Activated CD8-positive, alpha-beta memory T cell treated with anti-CD3 and anti-CD28 coated beads, Interleukin-2, amount 50 U/mL, for 48 hours (primary cell): Measurements from ENCODE around the gene AKAP12.

ENCODE experiments used
- DNase-seq: peaks from one replicate; pipeline ENCODE4 v3.0.0-alpha.2; 2020

The AKAP12 gene

GRCh38 chr6:151385177-151385576, 145.4 kb downstream of the AKAP12 start:
- no peak for DNase-seq

- no peak for DNase-seq
Measured at GRCh38 chr6:151387175-151387970, 147.6 kb downstream of the AKAP12 start.

- no peak for DNase-seq
Measured at GRCh38 chr6:151388236-151388635, 148.5 kb downstream of the AKAP12 start.

- no peak for DNase-seq
Measured at GRCh38 chr6:151388997-151389617, 149.3 kb downstream of the AKAP12 start.

- DNase-seq = no peak
Measured at GRCh38 chr6:151389618-151390275, 150.0 kb downstream of the AKAP12 start.

- peak; percentile 98 for DNase-seq
Measured at GRCh38 chr6:151390276-151390850, 150.6 kb downstream of the AKAP12 start.

- peak; percentile 89 for DNase-seq
Measured at GRCh38 chr6:151390851-151391470, 151.2 kb downstream of the AKAP12 start.

GRCh38 chr6:151391471-151392413, 152.0 kb downstream of the AKAP12 start, which contains the start of gene ZBTB2:
Gene ZBTB2 (minus strand): TSS chr6:151391559. CDS start chr6:151373637, 17,922 bp downstream.
- DNase-seq = peak; percentile 82

- no peak for DNase-seq
Measured at GRCh38 chr6:151392427-151392826, 152.7 kb downstream of the AKAP12 start.

GRCh38 chr6:151393410-151393809, 153.6 kb downstream of the AKAP12 start:
- no peak for DNase-seq

GRCh38 chr6:151399679-151400078, 159.9 kb downstream of the AKAP12 start:
- DNase-seq = no peak

GRCh38 chr6:151400473-151400872, 160.7 kb downstream of the AKAP12 start:
- DNase-seq = no peak

GRCh38 chr6:151402228-151402627, 162.5 kb downstream of the AKAP12 start:
- DNase-seq = no peak

GRCh38 chr6:151403919-151404308, 164.1 kb downstream of the AKAP12 start:
- DNase-seq = no peak
